ENCODE results near the gene ZC3H15. TPM values are rescaled to one million over a fixed set of nuclear protein-coding genes. Genes with fewer than 3 reads are reported as not detected.
A peak's percentile ranks its signal among the peaks of the same experiment; 100 is the strongest.

ZC3H15 gene
- total RNA-seq, 1 experiment from 2014 or later, result 60.9 TPM

GRCh38 chr2:186485871-186486650 lies at the start of gene ZC3H15 (continued):
- TF ChIP-seq ETV6 (CRISPR knock-in tag; IDR thresholded peaks at IDR 0.05) (peak; percentile 93), CDX4 (CRISPR knock-in tag; IDR thresholded peaks at IDR 0.05; ENCODE audit: borderline replicate concordance) (no peak), PRRX2 (CRISPR knock-in tag; IDR thresholded peaks at IDR 0.05) (no peak), GTF2I (CRISPR knock-in tag; conservative IDR thresholded peaks at IDR 0.05) (no peak), CREM (CRISPR knock-in tag; IDR thresholded peaks at IDR 0.05) (peak; percentile 83), PRDM15 (CRISPR knock-in tag; IDR thresholded peaks at IDR 0.05) (peak; percentile 74), ATF3 (CRISPR knock-in tag; conservative IDR thresholded peaks at IDR 0.05) (no peak), E2F5 (CRISPR knock-in tag; IDR thresholded peaks at IDR 0.05) (0 out of 2 replicates have a peak, but pooled peaks have one; percentile 16), TEAD4 (CRISPR knock-in tag; IDR thresholded peaks at IDR 0.05) (no peak), CREB1 (CRISPR knock-in tag; IDR thresholded peaks at IDR 0.05) (peak; percentile 20; the same call in 1 of the 2 replicates), ZNF416 (CRISPR knock-in tag; IDR thresholded peaks at IDR 0.05) (no peak), NR2C2 (CRISPR knock-in tag; IDR thresholded peaks at IDR 0.05) (peak; percentile 67; the same call in 1 of the 2 replicates), NR1H2 (CRISPR knock-in tag; IDR thresholded peaks at IDR 0.05) (no peak), MAX (CRISPR knock-in tag; IDR thresholded peaks at IDR 0.05) (peak; percentile 97), ZNF425 (CRISPR knock-in tag; conservative IDR thresholded peaks at IDR 0.05) (no peak), TP53 (CRISPR knock-in tag; IDR thresholded peaks at IDR 0.05) (no peak)
- TF ChIP-seq, protein P1, sequence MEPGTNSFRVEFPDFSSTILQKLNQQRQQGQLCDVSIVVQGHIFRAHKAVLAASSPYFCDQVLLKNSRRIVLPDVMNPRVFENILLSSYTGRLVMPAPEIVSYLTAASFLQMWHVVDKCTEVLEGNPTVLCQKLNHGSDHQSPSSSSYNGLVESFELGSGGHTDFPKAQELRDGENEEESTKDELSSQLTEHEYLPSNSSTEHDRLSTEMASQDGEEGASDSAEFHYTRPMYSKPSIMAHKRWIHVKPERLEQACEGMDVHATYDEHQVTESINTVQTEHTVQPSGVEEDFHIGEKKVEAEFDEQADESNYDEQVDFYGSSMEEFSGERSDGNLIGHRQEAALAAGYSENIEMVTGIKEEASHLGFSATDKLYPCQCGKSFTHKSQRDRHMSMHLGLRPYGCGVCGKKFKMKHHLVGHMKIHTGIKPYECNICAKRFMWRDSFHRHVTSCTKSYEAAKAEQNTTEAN (CRISPR knock-in tag; IDR thresholded peaks at IDR 0.05), result peak; percentile 65
- TF ChIP-seq, protein P2, sequence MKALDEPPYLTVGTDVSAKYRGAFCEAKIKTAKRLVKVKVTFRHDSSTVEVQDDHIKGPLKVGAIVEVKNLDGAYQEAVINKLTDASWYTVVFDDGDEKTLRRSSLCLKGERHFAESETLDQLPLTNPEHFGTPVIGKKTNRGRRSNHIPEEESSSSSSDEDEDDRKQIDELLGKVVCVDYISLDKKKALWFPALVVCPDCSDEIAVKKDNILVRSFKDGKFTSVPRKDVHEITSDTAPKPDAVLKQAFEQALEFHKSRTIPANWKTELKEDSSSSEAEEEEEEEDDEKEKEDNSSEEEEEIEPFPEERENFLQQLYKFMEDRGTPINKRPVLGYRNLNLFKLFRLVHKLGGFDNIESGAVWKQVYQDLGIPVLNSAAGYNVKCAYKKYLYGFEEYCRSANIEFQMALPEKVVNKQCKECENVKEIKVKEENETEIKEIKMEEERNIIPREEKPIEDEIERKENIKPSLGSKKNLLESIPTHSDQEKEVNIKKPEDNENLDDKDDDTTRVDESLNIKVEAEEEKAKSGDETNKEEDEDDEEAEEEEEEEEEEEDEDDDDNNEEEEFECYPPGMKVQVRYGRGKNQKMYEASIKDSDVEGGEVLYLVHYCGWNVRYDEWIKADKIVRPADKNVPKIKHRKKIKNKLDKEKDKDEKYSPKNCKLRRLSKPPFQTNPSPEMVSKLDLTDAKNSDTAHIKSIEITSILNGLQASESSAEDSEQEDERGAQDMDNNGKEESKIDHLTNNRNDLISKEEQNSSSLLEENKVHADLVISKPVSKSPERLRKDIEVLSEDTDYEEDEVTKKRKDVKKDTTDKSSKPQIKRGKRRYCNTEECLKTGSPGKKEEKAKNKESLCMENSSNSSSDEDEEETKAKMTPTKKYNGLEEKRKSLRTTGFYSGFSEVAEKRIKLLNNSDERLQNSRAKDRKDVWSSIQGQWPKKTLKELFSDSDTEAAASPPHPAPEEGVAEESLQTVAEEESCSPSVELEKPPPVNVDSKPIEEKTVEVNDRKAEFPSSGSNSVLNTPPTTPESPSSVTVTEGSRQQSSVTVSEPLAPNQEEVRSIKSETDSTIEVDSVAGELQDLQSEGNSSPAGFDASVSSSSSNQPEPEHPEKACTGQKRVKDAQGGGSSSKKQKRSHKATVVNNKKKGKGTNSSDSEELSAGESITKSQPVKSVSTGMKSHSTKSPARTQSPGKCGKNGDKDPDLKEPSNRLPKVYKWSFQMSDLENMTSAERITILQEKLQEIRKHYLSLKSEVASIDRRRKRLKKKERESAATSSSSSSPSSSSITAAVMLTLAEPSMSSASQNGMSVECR (CRISPR knock-in tag; IDR thresholded peaks at IDR 0.05; ENCODE audit: borderline replicate concordance), result peak; percentile 81
- TF ChIP-seq, protein P3, sequence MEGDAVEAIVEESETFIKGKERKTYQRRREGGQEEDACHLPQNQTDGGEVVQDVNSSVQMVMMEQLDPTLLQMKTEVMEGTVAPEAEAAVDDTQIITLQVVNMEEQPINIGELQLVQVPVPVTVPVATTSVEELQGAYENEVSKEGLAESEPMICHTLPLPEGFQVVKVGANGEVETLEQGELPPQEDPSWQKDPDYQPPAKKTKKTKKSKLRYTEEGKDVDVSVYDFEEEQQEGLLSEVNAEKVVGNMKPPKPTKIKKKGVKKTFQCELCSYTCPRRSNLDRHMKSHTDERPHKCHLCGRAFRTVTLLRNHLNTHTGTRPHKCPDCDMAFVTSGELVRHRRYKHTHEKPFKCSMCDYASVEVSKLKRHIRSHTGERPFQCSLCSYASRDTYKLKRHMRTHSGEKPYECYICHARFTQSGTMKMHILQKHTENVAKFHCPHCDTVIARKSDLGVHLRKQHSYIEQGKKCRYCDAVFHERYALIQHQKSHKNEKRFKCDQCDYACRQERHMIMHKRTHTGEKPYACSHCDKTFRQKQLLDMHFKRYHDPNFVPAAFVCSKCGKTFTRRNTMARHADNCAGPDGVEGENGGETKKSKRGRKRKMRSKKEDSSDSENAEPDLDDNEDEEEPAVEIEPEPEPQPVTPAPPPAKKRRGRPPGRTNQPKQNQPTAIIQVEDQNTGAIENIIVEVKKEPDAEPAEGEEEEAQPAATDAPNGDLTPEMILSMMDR (IDR thresholded peaks at IDR 0.05), result no peak
- TF ChIP-seq, protein P4, sequence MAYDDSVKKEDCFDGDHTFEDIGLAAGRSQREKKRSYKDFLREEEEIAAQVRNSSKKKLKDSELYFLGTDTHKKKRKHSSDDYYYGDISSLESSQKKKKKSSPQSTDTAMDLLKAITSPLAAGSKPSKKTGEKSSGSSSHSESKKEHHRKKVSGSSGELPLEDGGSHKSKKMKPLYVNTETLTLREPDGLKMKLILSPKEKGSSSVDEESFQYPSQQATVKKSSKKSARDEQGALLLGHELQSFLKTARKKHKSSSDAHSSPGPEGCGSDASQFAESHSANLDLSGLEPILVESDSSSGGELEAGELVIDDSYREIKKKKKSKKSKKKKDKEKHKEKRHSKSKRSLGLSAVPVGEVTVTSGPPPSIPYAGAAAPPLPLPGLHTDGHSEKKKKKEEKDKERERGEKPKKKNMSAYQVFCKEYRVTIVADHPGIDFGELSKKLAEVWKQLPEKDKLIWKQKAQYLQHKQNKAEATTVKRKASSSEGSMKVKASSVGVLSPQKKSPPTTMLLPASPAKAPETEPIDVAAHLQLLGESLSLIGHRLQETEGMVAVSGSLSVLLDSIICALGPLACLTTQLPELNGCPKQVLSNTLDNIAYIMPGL (CRISPR knock-in tag; IDR thresholded peaks at IDR 0.05), result peak; percentile 48; the same call in 1 of the 2 replicates
